ENCODE results near the gene LRRFIP2.

- TF ChIP-seq, protein P1, sequence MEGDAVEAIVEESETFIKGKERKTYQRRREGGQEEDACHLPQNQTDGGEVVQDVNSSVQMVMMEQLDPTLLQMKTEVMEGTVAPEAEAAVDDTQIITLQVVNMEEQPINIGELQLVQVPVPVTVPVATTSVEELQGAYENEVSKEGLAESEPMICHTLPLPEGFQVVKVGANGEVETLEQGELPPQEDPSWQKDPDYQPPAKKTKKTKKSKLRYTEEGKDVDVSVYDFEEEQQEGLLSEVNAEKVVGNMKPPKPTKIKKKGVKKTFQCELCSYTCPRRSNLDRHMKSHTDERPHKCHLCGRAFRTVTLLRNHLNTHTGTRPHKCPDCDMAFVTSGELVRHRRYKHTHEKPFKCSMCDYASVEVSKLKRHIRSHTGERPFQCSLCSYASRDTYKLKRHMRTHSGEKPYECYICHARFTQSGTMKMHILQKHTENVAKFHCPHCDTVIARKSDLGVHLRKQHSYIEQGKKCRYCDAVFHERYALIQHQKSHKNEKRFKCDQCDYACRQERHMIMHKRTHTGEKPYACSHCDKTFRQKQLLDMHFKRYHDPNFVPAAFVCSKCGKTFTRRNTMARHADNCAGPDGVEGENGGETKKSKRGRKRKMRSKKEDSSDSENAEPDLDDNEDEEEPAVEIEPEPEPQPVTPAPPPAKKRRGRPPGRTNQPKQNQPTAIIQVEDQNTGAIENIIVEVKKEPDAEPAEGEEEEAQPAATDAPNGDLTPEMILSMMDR (IDR thresholded peaks at IDR 0.05) = no peak
- no peak for TF ChIP-seq POLR2A (IDR thresholded peaks at IDR 0.05)
Observed at GRCh38 chr3:37032961-37033360, 141.4 kb downstream of the LRRFIP2 start.
